MCF 10A (cell line): ENCODE results near the gene KRTAP10-8. TPM values are rescaled to one million over a fixed set of nuclear protein-coding genes. Genes with fewer than 3 reads are reported as not detected.
A peak's percentile ranks its signal among the peaks of the same experiment; 100 is the strongest.

Experiments
- BruUV-seq: library from RNA; stranded (reverse); fragments of 400-500 nt; replicated peaks from 2 replicates; lab custom pipeline; 2021; lab: Mats Ljungman, UMichigan
- CTCF ChIA-PET: fragments of 300-600 bp; sonication (Branson Sonifier 250); formaldehyde crosslinking; extraction: SDS; loops from one replicate; lab custom pipeline; 2021; ENCODE audit warnings: antibody characterized with exemption, inconsistent platforms; lab: Yijun Ruan, JAX
- POLR2A ChIA-PET: fragments of 300-600, 350-650 bp; sonication (Branson Sonifier 250); formaldehyde crosslinking; extraction: SDS; loops from one replicate; lab custom pipeline; 2020; ENCODE audit warnings: antibody characterized with exemption, inconsistent platforms; lab: Yijun Ruan, JAX
- DNase-seq: peaks from one replicate; pipeline ENCODE4 v3.0.0-alpha.2; 2018; ENCODE audit not compliant: unreplicated experiment
- H3K27ac Mint-ChIP-seq: one replicate; pipeline ENCODE4 v1.8.0; 2022; ENCODE audit warnings: mild to moderate bottlenecking, low read depth, mixed read lengths; ENCODE audit not compliant: unreplicated experiment
- H3K27me3 Mint-ChIP-seq: one replicate; pipeline ENCODE4 v1.8.0; 2022; ENCODE audit warnings: mixed read lengths; ENCODE audit not compliant: insufficient read depth, unreplicated experiment
- H3K36me3 Mint-ChIP-seq: one replicate; pipeline ENCODE4 v1.8.0; 2022; ENCODE audit warnings: mild to moderate bottlenecking, moderate library complexity, mixed read lengths; ENCODE audit not compliant: insufficient read depth, unreplicated experiment
- H3K4me1 Mint-ChIP-seq: one replicate; pipeline ENCODE4 v1.8.0; 2022; ENCODE audit warnings: mixed read lengths; ENCODE audit not compliant: insufficient read depth, unreplicated experiment
- H3K4me3 Mint-ChIP-seq: one replicate; pipeline ENCODE4 v1.8.0; 2022; ENCODE audit warnings: mild to moderate bottlenecking, moderate library complexity, mixed read lengths; ENCODE audit not compliant: unreplicated experiment
- H3K9me3 Mint-ChIP-seq: one replicate; pipeline ENCODE4 v1.8.0; 2022; ENCODE audit warnings: mixed read lengths; ENCODE audit not compliant: unreplicated experiment
- intact Hi-C: fragments of 100-400 bp; cut with micrococcal nuclease; formaldehyde crosslinking; loops from 2 replicates; pipeline ENCODE4 v1.14.1; 2022
- total RNA-seq: library from RNA; stranded (reverse); gene quantifications from 2 replicates; pipeline ENCODE4 v1.2.3, GENCODE V29; 2022
- TF ChIP-seq, protein P1 (sequence below): fragments of 200-600 bp; IDR thresholded peaks from one replicate; pipeline ENCODE4 v1.8.0; 2022; ENCODE audit warnings: antibody characterized with exemption, mild to moderate bottlenecking; ENCODE audit not compliant: unreplicated experiment

KRTAP10-8 gene
- total RNA-seq, 1 experiment from 2014 or later: not detected

DNA sequence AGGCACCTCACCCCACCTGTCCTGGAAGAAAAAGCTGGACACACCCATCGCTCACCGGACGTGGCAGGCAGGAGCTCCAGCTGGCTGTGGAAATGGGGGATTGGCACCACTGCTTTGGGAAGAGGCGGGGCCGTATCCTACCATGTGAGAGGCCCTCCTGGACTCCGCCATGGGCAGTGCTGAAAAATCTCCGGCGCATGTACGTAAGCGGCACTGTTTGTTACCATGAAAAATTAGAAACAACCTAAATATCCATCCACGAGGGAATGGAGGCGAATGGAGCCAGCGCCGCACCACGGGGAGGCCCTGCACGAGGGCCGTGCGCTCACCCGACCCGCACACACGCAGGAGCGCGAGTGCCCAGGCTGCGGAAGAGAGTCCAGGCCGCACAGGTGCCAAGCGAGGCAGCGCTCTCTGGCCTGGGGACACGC lies 3.1 kb downstream of the KRTAP10-8 start:
- CTCF ChIA-PET: no interaction called here
- peaks cover 23% of the 10 kb centered on the region for H3K9me3 Mint-ChIP-seq

DNA sequence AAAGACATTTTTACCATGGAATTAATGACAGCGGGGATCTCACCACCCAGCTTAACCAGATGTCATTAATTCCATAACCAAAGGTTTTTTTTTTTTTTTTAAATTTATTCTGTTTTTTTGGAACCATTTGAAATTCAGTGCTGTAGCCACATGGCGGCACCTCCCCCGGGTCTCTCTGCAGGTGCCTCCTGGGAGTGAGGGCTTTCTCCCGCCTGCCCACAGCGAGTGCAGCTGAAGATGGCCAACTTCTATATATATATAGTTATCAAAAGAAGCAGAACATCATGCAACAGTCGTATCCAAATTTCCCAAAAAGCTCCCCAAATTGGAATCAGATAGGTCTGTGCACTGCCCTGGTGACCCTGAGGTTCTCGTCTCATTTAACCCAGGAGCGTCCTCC lies 3.6 kb downstream of the KRTAP10-8 start:
- peaks cover 26% of the 10 kb centered on the region for H3K9me3 Mint-ChIP-seq
- no TSS peak for BruUV-seq
- POLR2A ChIA-PET: no interaction called here
- H3K27ac Mint-ChIP-seq: no peak overlapping the region
- no peak for DNase-seq
- H3K36me3 Mint-ChIP-seq: no peaks in the 10 kb centered on the region
- H3K27me3 Mint-ChIP-seq: peaks cover 73% of the 10 kb centered on the region
- peaks cover 8% of the 10 kb centered on the region for H3K4me1 Mint-ChIP-seq
- CTCF ChIA-PET: no interaction called here
- TF ChIP-seq, protein P1, sequence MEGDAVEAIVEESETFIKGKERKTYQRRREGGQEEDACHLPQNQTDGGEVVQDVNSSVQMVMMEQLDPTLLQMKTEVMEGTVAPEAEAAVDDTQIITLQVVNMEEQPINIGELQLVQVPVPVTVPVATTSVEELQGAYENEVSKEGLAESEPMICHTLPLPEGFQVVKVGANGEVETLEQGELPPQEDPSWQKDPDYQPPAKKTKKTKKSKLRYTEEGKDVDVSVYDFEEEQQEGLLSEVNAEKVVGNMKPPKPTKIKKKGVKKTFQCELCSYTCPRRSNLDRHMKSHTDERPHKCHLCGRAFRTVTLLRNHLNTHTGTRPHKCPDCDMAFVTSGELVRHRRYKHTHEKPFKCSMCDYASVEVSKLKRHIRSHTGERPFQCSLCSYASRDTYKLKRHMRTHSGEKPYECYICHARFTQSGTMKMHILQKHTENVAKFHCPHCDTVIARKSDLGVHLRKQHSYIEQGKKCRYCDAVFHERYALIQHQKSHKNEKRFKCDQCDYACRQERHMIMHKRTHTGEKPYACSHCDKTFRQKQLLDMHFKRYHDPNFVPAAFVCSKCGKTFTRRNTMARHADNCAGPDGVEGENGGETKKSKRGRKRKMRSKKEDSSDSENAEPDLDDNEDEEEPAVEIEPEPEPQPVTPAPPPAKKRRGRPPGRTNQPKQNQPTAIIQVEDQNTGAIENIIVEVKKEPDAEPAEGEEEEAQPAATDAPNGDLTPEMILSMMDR: no peak
- H3K4me3 Mint-ChIP-seq: no peak overlapping the region
- intact Hi-C loops: no loop called here

More for the DNA sequence above, 3.1 kb downstream of the KRTAP10-8 start:
- Mint-ChIP-seq H3K27me3 (peaks cover 71% of the 10 kb centered on the region), H3K4me1 (peaks cover 8% of the 10 kb centered on the region), H3K27ac (no peak overlapping the region), H3K4me3 (no peak overlapping the region), H3K36me3 (no peaks in the 10 kb centered on the region)
- no peak for DNase-seq
- TF ChIP-seq, protein P1: no peak
- intact Hi-C loops: no loop called here
- no TSS peak for BruUV-seq
- POLR2A ChIA-PET: no interaction called here

DNA sequence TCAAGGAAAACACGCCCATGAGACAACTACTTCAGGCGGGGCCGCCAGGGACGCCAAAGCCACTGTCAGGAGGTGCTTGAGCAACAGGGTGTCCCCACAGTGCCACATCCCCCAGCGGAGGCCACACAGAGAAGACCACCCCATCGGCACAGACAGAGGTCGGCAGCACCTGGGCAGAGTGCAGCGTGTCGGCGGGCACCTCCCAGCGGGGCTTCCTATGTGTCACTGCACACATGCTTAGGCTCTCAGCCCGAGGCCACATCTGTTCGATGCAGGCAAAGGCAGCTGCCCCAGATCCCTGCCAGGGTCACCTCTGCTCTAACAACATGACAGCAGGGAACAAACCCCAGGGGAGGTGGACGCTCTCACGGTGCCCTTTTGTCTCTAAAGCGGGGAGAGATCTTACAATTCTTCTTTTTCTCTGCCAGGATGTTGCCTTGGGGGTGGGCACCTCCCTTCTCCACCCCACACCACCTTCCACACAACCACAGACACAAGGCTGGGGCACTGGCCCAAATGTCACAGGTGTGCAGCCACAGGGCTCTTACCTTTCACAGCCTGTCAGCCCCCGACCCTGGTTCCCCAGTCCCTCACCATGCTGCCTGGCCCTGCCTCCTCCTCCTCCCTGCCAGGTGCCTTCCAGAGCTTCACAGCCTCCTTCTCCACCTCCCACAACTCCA lies 4.2 kb downstream of the KRTAP10-8 start:
- no peak overlapping the region for H3K27ac Mint-ChIP-seq

DNA sequence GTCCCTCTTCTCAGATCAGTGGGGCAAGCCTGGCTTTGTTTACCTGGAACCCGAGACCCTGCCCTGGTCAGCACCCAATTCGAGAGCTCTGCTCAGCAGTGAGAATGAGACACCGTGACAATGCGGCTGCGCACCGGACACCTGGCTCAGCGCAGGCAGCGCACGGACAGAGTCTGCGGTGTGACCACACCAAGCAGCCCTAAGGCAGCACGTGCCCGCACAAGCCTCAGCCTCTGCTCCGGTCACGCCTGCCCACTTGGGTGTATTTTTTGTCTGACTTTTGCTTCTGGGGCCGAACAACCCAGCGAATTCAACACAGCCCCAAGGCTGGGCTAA lies 4.7 kb downstream of the KRTAP10-8 start:
- intact Hi-C loops: no loop called here
- peak; percentile 24 for DNase-seq
- POLR2A ChIA-PET: interaction anchor here (0.7 kb wide), 1 partner anchor 9 kb away, joined by 3 read pairs; no protein-coding TSS in a partner anchor
- Mint-ChIP-seq H3K4me3 (no peak overlapping the region), H3K4me1 (peaks cover 8% of the 10 kb centered on the region), H3K27ac (no peak overlapping the region), H3K27me3 (peaks cover 73% of the 10 kb centered on the region), H3K9me3 (peaks cover 31% of the 10 kb centered on the region), H3K36me3 (no peaks in the 10 kb centered on the region)
- TF ChIP-seq, protein P1: no peak
- CTCF ChIA-PET: no interaction called here
- no TSS peak for BruUV-seq

More for the DNA sequence above, 4.2 kb downstream of the KRTAP10-8 start:
- ChIA-PET POLR2A (interaction anchor here (0.7 kb wide), 1 partner anchor 9 kb away, joined by 3 read pairs; no protein-coding TSS in a partner anchor), CTCF (no interaction called here)
- intact Hi-C loops: no loop called here
- peaks cover 8% of the 10 kb centered on the region for H3K4me1 Mint-ChIP-seq
- peaks cover 73% of the 10 kb centered on the region for H3K27me3 Mint-ChIP-seq
- H3K36me3 Mint-ChIP-seq: no peaks in the 10 kb centered on the region
- BruUV-seq: no TSS peak
- peaks cover 31% of the 10 kb centered on the region for H3K9me3 Mint-ChIP-seq
- TF ChIP-seq, protein P1: no peak
- no peak for DNase-seq
- no peak overlapping the region for H3K4me3 Mint-ChIP-seq
